ENCODE data around the gene SMS.

- TF ChIP-seq CTCF (IDR thresholded peaks at IDR 0.05; ENCODE audit: low read depth, low read length, poor library complexity, severe bottlenecking) (no peak), EZH2phosphoT487 (IDR thresholded peaks at IDR 0.05; ENCODE audit: borderline replicate concordance, low read length) (no peak)
These were observed 85.2 kb downstream of the SMS start for GRCh38 chrX:22025751-22026150.

Data from DOHH2 (cell line).